Superior temporal gyrus (tissue), 1 donor: ENCODE data around the gene TMA7.
A peak's percentile ranks its signal among the peaks of the same experiment; 100 is the strongest.

Source experiments
- DNase-seq: peaks from one replicate; pipeline ENCODE4 v3.0.0-alpha.2; 2016; ENCODE audit errors: extremely low spot score

TMA7 gene

GRCh38 chr3:48422681-48423080, 17.4 kb upstream of the TMA7 start:
- DNase-seq: no peak

- DNase-seq: peak; percentile 45
Observed at GRCh38 chr3:48423241-48423882, 16.7 kb upstream of the TMA7 start.

GRCh38 chr3:48423883-48424695, 16.0 kb upstream of the TMA7 start:
- peak; percentile 15 for DNase-seq

GRCh38 chr3:48425281-48425812, 14.7 kb upstream of the TMA7 start:
- DNase-seq: peak; percentile 49

- DNase-seq: peak; percentile 94
Observed at GRCh38 chr3:48426401-48426909, 13.6 kb upstream of the TMA7 start.

GRCh38 chr3:48426944-48427629, 13.0 kb upstream of the TMA7 start:
- peak; percentile 66 for DNase-seq

GRCh38 chr3:48427630-48427962, 12.5 kb upstream of the TMA7 start:
- DNase-seq: no peak

- peak; percentile 30 for DNase-seq
Observed at GRCh38 chr3:48428088-48428571, 11.9 kb upstream of the TMA7 start.

- peak; percentile 32 for DNase-seq
Observed at GRCh38 chr3:48428572-48429316, 11.3 kb upstream of the TMA7 start.

GRCh38 chr3:48429317-48429959, 10.6 kb upstream of the TMA7 start:
- DNase-seq: peak; percentile 81

GRCh38 chr3:48429960-48430707, 9.9 kb upstream of the TMA7 start, which contains the start of gene PLXNB1:
Gene PLXNB1, minus strand, starts transcription at chr3:48430086. Its CDS starts 5,475 bp downstream, at chr3:48424611.
- no peak for DNase-seq

GRCh38 chr3:48430708-48431101, 9.4 kb upstream of the TMA7 start:
- no peak for DNase-seq

GRCh38 chr3:48431224-48432029, 8.6 kb upstream of the TMA7 start:
- no peak for DNase-seq

GRCh38 chr3:48432411-48433371, 7.4 kb upstream of the TMA7 start:
- no peak for DNase-seq

- DNase-seq: no peak
Observed at GRCh38 chr3:48433472-48434118, 6.5 kb upstream of the TMA7 start.

- no peak for DNase-seq
Observed at GRCh38 chr3:48434591-48435222, 5.3 kb upstream of the TMA7 start.

- DNase-seq: no peak
Observed at GRCh38 chr3:48435223-48435595, 4.8 kb upstream of the TMA7 start.
